Loucy (cell line): Measurements from ENCODE around the gene NRN1.

Experiments
- H2AFZ ChIP-seq: fragments of 200-600 bp; sonication (generic); 2 replicates; pipeline ENCODE4 v1.6.0; 2016; ENCODE audit warnings: antibody characterized with exemption, mild to moderate bottlenecking, low read length, moderate library complexity
- H3F3A ChIP-seq: fragments of 200-600 bp; 2 replicates; pipeline ENCODE4 v1.6.0; 2016; ENCODE audit warnings: antibody characterized with exemption, low read depth, mild to moderate bottlenecking
- H3K27me3 ChIP-seq: fragments of 200-600 bp; sonication (generic); 2 replicates; pipeline ENCODE4 v1.6.1; 2014; ENCODE audit warnings: low read length, mild to moderate bottlenecking; ENCODE audit not compliant: insufficient read depth, poor library complexity, severe bottlenecking
- H3K36me3 ChIP-seq: fragments of 200-600 bp; sonication (generic); 2 replicates; pipeline ENCODE4 v1.6.1; 2016; ENCODE audit warnings: low read length; ENCODE audit not compliant: insufficient read depth
- H3K4me1 ChIP-seq: fragments of 200-600 bp; sonication (generic); 2 replicates; pipeline ENCODE4 v1.5.1; 2014; ENCODE audit warnings: low read length, mild to moderate bottlenecking; ENCODE audit not compliant: insufficient read depth, poor library complexity, severe bottlenecking
- H3K4me2 ChIP-seq: fragments of 200-600 bp; sonication (generic); 2 replicates; pipeline ENCODE4 v1.6.0; 2014; ENCODE audit warnings: antibody characterized with exemption, low read length, low read depth, mild to moderate bottlenecking; ENCODE audit not compliant: poor library complexity, severe bottlenecking
- H3K4me3 ChIP-seq: fragments of 200-600 bp; sonication (generic); 2 replicates; pipeline ENCODE4 v1.5.1; 2014; ENCODE audit warnings: low read length, mild to moderate bottlenecking, mixed read lengths; ENCODE audit not compliant: poor library complexity, severe bottlenecking
- H3K79me2 ChIP-seq: fragments of 200-600 bp; sonication (generic); 2 replicates; pipeline ENCODE4 v1.6.1; 2014; ENCODE audit warnings: low read length; ENCODE audit not compliant: insufficient read depth
- H3K9ac ChIP-seq: fragments of 200-600 bp; sonication (generic); 2 replicates; pipeline ENCODE4 v1.6.0; 2014; ENCODE audit warnings: mild to moderate bottlenecking, low read depth, low read length, moderate library complexity; ENCODE audit not compliant: poor library complexity, severe bottlenecking
- H3K9me2 ChIP-seq: fragments of 200-600 bp; sonication (generic); replicated peaks from 2 replicates; pipeline ENCODE4 v1.6.1; 2016; ENCODE audit warnings: low read depth, low read length, mixed read lengths
- H3K9me3 ChIP-seq: fragments of 200-600 bp; sonication (generic); 2 replicates; pipeline ENCODE4 v1.6.1; 2014; ENCODE audit warnings: mild to moderate bottlenecking, antibody characterized with exemption, low read length, low read depth; ENCODE audit not compliant: insufficient read depth
- H4K20me1 ChIP-seq: fragments of 200-600 bp; sonication (generic); 2 replicates; pipeline ENCODE4 v1.6.0; 2014; ENCODE audit warnings: antibody characterized with exemption, low read length, mild to moderate bottlenecking; ENCODE audit not compliant: insufficient read depth, poor library complexity, severe bottlenecking
- EZH2phosphoT487 ChIP-seq: fragments of 200-600 bp; IDR thresholded peaks from 2 replicates; pipeline ENCODE4 v1.6.1; 2018; ENCODE audit warnings: antibody characterized with exemption, mild to moderate bottlenecking, moderate library complexity, borderline replicate concordance
- TF ChIP-seq, protein P1 (sequence below): fragments of 200-600 bp; sonication (generic); conservative IDR thresholded peaks from 2 replicates; pipeline ENCODE4 v1.5.1; 2014; ENCODE audit warnings: mild to moderate bottlenecking, antibody characterized with exemption, low read length

The NRN1 gene

DNA sequence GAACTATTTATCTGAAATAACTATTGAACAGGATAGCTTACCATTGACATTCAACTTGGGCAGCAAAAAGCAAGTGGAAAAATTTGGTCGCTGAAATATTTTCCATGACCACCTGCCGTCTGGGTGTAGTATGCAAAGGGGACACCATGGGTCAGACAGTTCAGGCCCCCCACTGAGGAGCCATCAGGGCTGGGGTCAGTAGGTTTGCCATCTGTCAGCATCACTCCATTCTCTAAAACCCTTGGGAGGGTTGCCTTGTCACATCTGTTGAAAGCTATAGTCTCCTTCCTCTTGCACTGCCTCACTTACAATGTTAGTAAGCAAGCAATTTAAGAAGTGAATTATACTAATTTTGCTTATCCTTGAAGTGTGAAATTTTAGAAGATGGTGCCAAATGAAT, 44.9 kb downstream of the NRN1 start:
- Histone ChIP-seq H3F3A (no peaks in the 10 kb centered on the region), H4K20me1 (no peaks in the 10 kb centered on the region), H3K79me2 (no peaks in the 10 kb centered on the region), H3K36me3 (no peaks in the 10 kb centered on the region), H3K9me3 (no peaks in the 10 kb centered on the region), H3K9me2 (no peaks in the 10 kb centered on the region), H2AFZ (no peak overlapping the region), H3K27me3 (no peaks in the 10 kb centered on the region), H3K4me2 (no peak overlapping the region), H3K9ac (no peak overlapping the region), H3K4me3 (no peak overlapping the region), H3K4me1 (no peaks in the 10 kb centered on the region)
- no peak for TF ChIP-seq EZH2phosphoT487
- TF ChIP-seq, protein P1, sequence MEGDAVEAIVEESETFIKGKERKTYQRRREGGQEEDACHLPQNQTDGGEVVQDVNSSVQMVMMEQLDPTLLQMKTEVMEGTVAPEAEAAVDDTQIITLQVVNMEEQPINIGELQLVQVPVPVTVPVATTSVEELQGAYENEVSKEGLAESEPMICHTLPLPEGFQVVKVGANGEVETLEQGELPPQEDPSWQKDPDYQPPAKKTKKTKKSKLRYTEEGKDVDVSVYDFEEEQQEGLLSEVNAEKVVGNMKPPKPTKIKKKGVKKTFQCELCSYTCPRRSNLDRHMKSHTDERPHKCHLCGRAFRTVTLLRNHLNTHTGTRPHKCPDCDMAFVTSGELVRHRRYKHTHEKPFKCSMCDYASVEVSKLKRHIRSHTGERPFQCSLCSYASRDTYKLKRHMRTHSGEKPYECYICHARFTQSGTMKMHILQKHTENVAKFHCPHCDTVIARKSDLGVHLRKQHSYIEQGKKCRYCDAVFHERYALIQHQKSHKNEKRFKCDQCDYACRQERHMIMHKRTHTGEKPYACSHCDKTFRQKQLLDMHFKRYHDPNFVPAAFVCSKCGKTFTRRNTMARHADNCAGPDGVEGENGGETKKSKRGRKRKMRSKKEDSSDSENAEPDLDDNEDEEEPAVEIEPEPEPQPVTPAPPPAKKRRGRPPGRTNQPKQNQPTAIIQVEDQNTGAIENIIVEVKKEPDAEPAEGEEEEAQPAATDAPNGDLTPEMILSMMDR, result no peak

DNA sequence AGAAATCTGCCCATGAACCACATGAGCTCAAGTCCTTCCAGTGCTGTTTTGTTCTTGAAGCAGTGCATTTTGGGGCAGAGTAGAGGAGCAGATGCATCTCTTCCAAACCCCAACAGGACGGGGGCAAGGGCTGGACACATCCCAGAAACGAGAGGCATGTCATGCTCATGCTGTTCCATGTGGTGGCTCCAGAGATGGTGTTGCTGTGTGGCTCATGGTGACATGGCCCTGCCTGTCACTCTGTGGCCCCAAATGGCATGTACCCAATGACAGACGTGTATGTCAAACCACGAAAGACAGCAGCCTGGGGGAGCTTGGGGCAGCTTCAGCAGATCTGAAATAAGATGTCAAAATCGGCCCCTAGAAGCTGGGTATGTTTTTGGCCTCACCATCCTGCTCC, 46.3 kb downstream of the NRN1 start:
- Histone ChIP-seq H2AFZ (no peak overlapping the region), H3K27me3 (no peaks in the 10 kb centered on the region)

DNA sequence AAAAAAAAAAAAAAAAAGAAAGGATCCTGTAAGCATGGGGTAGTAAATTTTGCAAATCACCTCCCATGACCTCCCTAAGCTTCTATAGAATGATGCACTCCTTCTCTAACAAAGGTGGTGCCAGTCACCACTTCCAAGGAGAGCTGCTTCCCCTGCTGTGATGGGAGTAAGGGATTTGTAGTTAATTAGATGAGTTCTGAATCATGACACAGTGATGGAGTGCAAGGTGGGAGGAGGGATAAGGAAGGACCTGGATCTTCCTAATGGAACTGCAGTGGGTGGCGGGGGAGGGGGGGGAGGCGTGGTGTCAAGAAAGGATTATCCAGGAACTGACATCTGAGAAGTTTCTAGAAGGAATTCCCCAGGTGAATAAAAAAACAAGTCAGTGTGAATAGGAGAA, 47.8 kb downstream of the NRN1 start:
- no peak overlapping the region for H3K9ac ChIP-seq
- H3K79me2 ChIP-seq, result no peaks in the 10 kb centered on the region
- no peak overlapping the region for H3K4me2 ChIP-seq
- no peak overlapping the region for H2AFZ ChIP-seq
- H3K9me3 ChIP-seq, result no peaks in the 10 kb centered on the region
- H3K4me3 ChIP-seq, result no peak overlapping the region
- H3K36me3 ChIP-seq, result no peaks in the 10 kb centered on the region
- TF ChIP-seq, protein P1, result no peak
- no peak for TF ChIP-seq EZH2phosphoT487
- H3F3A ChIP-seq, result no peaks in the 10 kb centered on the region
- no peaks in the 10 kb centered on the region for H3K4me1 ChIP-seq
- H3K9me2 ChIP-seq, result no peaks in the 10 kb centered on the region
- no peaks in the 10 kb centered on the region for H3K27me3 ChIP-seq
- no peaks in the 10 kb centered on the region for H4K20me1 ChIP-seq

More for the DNA sequence above, 46.3 kb downstream of the NRN1 start:
- Histone ChIP-seq H3K36me3 (no peaks in the 10 kb centered on the region), H3K9ac (no peak overlapping the region), H4K20me1 (no peaks in the 10 kb centered on the region), H3K4me1 (no peaks in the 10 kb centered on the region), H3K9me2 (no peaks in the 10 kb centered on the region), H3K9me3 (no peaks in the 10 kb centered on the region), H3F3A (no peaks in the 10 kb centered on the region), H3K4me3 (no peak overlapping the region), H3K4me2 (no peak overlapping the region), H3K79me2 (no peaks in the 10 kb centered on the region)
- TF ChIP-seq, protein P1, result no peak
- no peak for TF ChIP-seq EZH2phosphoT487
